ENCODE results near the gene FAM227B. TPM values are rescaled to one million over a fixed set of nuclear protein-coding genes. Genes with fewer than 3 reads are reported as not detected.
A peak's percentile ranks its signal among the peaks of the same experiment; 100 is the strongest.

The FAM227B gene
- total and polyA plus RNA-seq, 2 donors, result 11.9 to 19.9 TPM

DNA sequence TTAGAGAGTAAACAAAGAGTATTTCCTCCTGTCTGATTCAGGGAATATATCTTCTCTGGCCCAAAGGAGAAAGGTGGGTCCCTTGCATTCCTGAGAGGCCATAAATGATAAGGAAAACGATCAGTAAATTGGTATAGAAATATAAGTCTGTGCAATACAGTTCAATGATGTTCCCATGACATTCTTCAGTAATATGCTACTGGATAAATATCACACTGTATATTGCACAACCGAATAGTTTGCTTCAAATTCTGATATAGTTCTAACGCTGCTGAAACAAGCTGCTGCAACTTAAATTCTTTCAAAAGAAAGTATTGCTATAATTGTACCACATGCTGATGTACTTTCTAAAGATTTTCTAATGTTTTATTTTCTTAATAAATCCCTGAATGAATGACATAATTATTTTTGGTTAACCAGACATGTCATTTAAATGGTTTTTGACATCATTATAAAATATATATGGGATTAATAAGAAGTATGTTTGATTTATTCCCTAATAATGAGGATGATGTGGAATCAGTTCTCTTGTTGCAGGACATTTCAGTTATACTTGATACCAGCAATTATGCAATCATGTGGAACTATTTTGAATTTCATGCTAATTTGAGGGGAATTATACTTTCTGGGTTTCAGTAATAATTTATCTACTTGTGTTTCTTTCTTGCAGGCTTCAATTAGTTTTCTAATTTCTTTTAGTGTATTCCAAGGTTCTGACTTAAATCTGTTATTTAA, 152.7 kb downstream of the FAM227B start:
- Histone ChIP-seq H3K4me3 (ENCODE audit: low read depth, low read length) (no peak overlapping the region), H3K4me1 (ENCODE audit: insufficient read depth) (no peaks in the 10 kb centered on the region), H3K36me3 (ENCODE audit: insufficient read depth) (no peaks in the 10 kb centered on the region), H3K27ac (ENCODE audit: low read depth) (no peak overlapping the region)
- 54% methylated on average over 3 of the region's 3 CpGs for WGBS
- no peak for DNase-seq (ENCODE audit: extremely low spot score)

GRCh38 chr15:49466119-49466518, 154.5 kb downstream of the FAM227B start:
- no peaks in the 10 kb centered on the region for H3K36me3 ChIP-seq (ENCODE audit: insufficient read depth)
- H3K4me1 ChIP-seq (ENCODE audit: insufficient read depth), result no peaks in the 10 kb centered on the region
- WGBS, result 90% methylated on average over 1 of the region's 1 CpG
- DNase-seq (ENCODE audit: extremely low spot score), result no peak
- no peak overlapping the region for H3K27ac ChIP-seq (ENCODE audit: low read depth)
- H3K4me3 ChIP-seq (ENCODE audit: low read depth, low read length), result no peak overlapping the region

GRCh38 chr15:49464522-49464921, 156.1 kb downstream of the FAM227B start:
- no peaks in the 10 kb centered on the region for H3K4me1 ChIP-seq (ENCODE audit: insufficient read depth)
- no peak for DNase-seq (ENCODE audit: extremely low spot score)
- H3K36me3 ChIP-seq (ENCODE audit: insufficient read depth), result no peaks in the 10 kb centered on the region
- no peak overlapping the region for H3K4me3 ChIP-seq (ENCODE audit: low read depth, low read length)
- no peak overlapping the region for H3K27ac ChIP-seq (ENCODE audit: low read depth)
- 70% methylated on average over 3 of the region's 3 CpGs for WGBS

DNA sequence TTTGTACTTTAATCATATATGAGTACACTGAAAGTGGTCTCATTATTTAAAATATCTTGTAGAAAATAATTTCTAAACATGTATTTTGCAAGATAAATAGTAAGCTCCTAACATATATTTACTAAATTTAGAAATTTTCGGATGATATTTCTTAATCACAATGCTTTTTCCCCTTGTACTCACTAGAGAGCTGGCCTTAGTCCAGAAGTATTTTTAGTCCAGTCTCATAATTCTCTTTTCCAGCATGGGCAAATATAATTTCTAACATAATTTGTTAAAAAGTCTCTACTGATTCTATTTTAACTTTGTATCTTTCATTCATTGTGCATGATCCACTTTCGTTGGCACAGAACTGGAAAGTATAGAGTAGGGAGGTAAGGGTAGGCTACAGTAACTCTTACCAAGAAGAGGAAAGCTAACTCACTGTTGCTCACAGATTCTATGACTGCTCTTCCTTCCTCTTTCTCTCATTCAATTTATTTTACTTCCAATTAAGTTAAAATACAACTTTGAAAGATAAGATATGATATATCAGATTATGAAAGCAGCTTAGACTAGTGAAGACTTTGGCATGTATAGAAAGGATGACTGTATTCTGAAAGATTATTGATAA, 158.3 kb downstream of the FAM227B start:
- Histone ChIP-seq H3K4me3 (ENCODE audit: low read depth, low read length) (no peak overlapping the region), H3K27ac (ENCODE audit: low read depth) (no peak overlapping the region), H3K4me1 (ENCODE audit: insufficient read depth) (no peaks in the 10 kb centered on the region), H3K36me3 (ENCODE audit: insufficient read depth) (no peaks in the 10 kb centered on the region)
- DNase-seq (ENCODE audit: extremely low spot score), result no peak
- 29% methylated on average over 2 of the region's 2 CpGs for WGBS

GRCh38 chr15:49460411-49460941, 160.1 kb downstream of the FAM227B start:
- Histone ChIP-seq H3K4me3 (ENCODE audit: low read depth, low read length) (no peak overlapping the region), H3K36me3 (ENCODE audit: insufficient read depth) (no peaks in the 10 kb centered on the region), H3K27ac (ENCODE audit: low read depth) (no peak overlapping the region), H3K4me1 (ENCODE audit: insufficient read depth) (no peaks in the 10 kb centered on the region)
- no peak for DNase-seq (ENCODE audit: extremely low spot score)
- WGBS, result 55% methylated on average over 2 of the region's 2 CpGs

- no peak overlapping the region for H3K27ac ChIP-seq (ENCODE audit: low read depth)
- 12% methylated on average over 2 of the region's 2 CpGs for WGBS
- DNase-seq (ENCODE audit: extremely low spot score), result peak; percentile 21
- H3K36me3 ChIP-seq (ENCODE audit: insufficient read depth), result no peaks in the 10 kb centered on the region
- no peak overlapping the region for H3K4me3 ChIP-seq (ENCODE audit: low read depth, low read length)
- H3K4me1 ChIP-seq (ENCODE audit: insufficient read depth), result no peaks in the 10 kb centered on the region
Measured at GRCh38 chr15:49458145-49458544, 162.5 kb downstream of the FAM227B start.

- Histone ChIP-seq H3K36me3 (ENCODE audit: insufficient read depth) (no peaks in the 10 kb centered on the region), H3K27ac (ENCODE audit: low read depth) (no peak overlapping the region), H3K4me3 (ENCODE audit: low read depth, low read length) (no peak overlapping the region), H3K4me1 (ENCODE audit: insufficient read depth) (no peaks in the 10 kb centered on the region)
- DNase-seq (ENCODE audit: extremely low spot score), result no peak
Measured at GRCh38 chr15:49456166-49456565, 164.5 kb downstream of the FAM227B start.

- Histone ChIP-seq H3K27ac (ENCODE audit: low read depth) (no peak overlapping the region), H3K4me1 (ENCODE audit: insufficient read depth) (no peaks in the 10 kb centered on the region), H3K36me3 (ENCODE audit: insufficient read depth) (no peaks in the 10 kb centered on the region), H3K4me3 (ENCODE audit: low read depth, low read length) (no peak overlapping the region)
- no peak for DNase-seq (ENCODE audit: extremely low spot score)
- WGBS, result 33% methylated on average over 1 of the region's 1 CpG
Measured at GRCh38 chr15:49452595-49452994, 168.0 kb downstream of the FAM227B start.

DNA sequence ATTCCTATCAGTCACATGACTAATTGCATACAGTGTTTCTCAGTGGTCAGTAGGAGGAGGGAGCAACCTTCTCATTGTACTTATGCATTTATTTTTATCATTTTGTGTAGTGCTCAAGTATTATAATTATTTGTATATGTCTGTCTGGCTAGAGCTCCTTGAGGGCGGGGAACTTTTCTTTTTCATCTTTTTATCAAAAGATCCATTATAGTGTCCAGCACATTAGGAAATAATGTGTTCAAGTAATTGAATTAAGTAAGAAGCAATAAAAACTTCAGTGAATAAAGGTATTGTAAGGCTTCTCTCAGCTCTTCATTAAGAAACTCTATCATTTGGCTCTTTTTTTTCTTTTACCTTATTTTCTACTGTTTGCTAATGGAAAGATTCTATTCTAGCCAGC, 178.8 kb downstream of the FAM227B start:
- 97% methylated on average over 1 of the region's 1 CpG for WGBS
- no peak overlapping the region for H3K27ac ChIP-seq (ENCODE audit: low read depth)
- no peaks in the 10 kb centered on the region for H3K36me3 ChIP-seq (ENCODE audit: insufficient read depth)
- H3K4me3 ChIP-seq (ENCODE audit: low read depth, low read length), result no peak overlapping the region
- no peaks in the 10 kb centered on the region for H3K4me1 ChIP-seq (ENCODE audit: insufficient read depth)
- DNase-seq (ENCODE audit: extremely low spot score), result no peak

DNA sequence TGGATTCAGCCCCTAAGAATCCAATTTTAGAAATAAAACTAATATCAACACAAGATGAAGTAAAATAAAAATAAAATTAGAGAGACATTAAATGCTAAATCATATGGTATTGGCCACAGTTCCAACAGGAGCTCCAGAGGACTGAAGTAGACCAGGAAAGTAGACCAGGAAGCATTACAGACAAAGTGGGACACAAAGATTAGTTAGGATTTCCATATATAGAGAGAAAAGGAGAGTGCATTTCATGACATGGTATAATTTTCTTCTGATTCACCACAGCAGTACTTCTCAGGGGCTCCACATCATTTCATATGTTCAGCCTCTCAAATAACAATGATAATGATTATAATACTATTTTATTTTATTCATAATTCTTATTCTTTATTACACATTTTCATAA, 179.3 kb downstream of the FAM227B start:
- Histone ChIP-seq H3K27ac (ENCODE audit: low read depth) (no peak overlapping the region), H3K36me3 (ENCODE audit: insufficient read depth) (no peaks in the 10 kb centered on the region), H3K4me1 (ENCODE audit: insufficient read depth) (no peaks in the 10 kb centered on the region), H3K4me3 (ENCODE audit: low read depth, low read length) (no peak overlapping the region)
- DNase-seq (ENCODE audit: extremely low spot score), result no peak

- Histone ChIP-seq H3K4me1 (ENCODE audit: insufficient read depth) (no peaks in the 10 kb centered on the region), H3K27ac (ENCODE audit: low read depth) (no peak overlapping the region), H3K36me3 (ENCODE audit: insufficient read depth) (no peaks in the 10 kb centered on the region), H3K4me3 (ENCODE audit: low read depth, low read length) (no peak overlapping the region)
- WGBS, result 61% methylated on average over 5 of the region's 5 CpGs
- no peak for DNase-seq (ENCODE audit: extremely low spot score)
Measured at GRCh38 chr15:49439678-49440395, 180.8 kb downstream of the FAM227B start.

DNA sequence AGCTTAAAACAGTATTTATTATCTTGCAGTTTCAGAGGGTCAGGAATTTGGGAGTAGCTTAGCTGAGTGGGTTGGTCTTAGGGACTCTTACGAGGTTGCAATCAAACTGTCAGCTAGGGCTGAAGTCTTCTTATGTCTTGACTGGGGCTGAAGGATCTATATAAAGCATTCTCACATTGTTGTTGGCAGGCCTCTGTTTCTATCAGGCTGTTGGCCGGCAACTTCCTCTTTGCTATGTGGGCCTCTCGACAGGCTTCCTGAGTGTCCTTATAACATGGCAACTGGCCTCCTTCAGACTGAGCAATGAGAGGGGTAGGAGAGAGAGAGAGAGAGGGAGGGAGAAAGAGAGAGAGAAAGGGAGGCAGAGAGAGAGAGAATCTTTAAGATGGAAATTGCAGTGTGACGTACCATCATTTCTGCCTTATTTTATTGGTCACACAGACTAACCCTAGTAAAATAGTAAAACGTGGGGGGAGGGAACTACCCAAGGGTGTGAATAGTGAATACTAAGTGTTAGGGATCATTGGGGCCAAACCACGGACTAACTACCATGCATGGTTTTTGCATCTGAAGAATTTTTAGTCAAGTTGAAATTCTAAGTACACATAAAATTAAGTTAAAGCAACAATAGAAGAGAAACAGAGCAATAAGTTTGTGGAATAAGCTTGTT, 181.5 kb downstream of the FAM227B start:
- no peak overlapping the region for H3K27ac ChIP-seq (ENCODE audit: low read depth)
- H3K36me3 ChIP-seq (ENCODE audit: insufficient read depth), result no peaks in the 10 kb centered on the region
- WGBS, result 37% methylated on average over 6 of the region's 6 CpGs
- H3K4me3 ChIP-seq (ENCODE audit: low read depth, low read length), result no peak overlapping the region
- no peak for DNase-seq (ENCODE audit: extremely low spot score)
- H3K4me1 ChIP-seq (ENCODE audit: insufficient read depth), result no peaks in the 10 kb centered on the region

GRCh38 chr15:49436751-49437150, 183.9 kb downstream of the FAM227B start:
- WGBS, result 36% methylated on average over 2 of the region's 2 CpGs
- H3K4me1 ChIP-seq (ENCODE audit: insufficient read depth), result no peaks in the 10 kb centered on the region
- H3K36me3 ChIP-seq (ENCODE audit: insufficient read depth), result no peaks in the 10 kb centered on the region
- H3K27ac ChIP-seq (ENCODE audit: low read depth), result no peak overlapping the region
- no peak for DNase-seq (ENCODE audit: extremely low spot score)
- H3K4me3 ChIP-seq (ENCODE audit: low read depth, low read length), result no peak overlapping the region

Measured in urinary bladder (tissue), 4 donors.